AG09309 (cell line): ENCODE results near the gene SLC6A5.

Experiments
- DNase-seq: peaks from one replicate; pipeline ENCODE4 v3.0.0-alpha.2; 2010; ENCODE audit warnings: low read depth
- H3K4me3 ChIP-seq: 2 replicates; pipeline ENCODE4 v1.5.1; 2011; ENCODE audit warnings: mild to moderate bottlenecking, low read depth, low read length, moderate library complexity; ENCODE audit not compliant: control insufficient read depth
- CTCF ChIP-seq: IDR thresholded peaks from 2 replicates; pipeline ENCODE4 v1.5.1; 2011; ENCODE audit warnings: mild to moderate bottlenecking, low read depth, low read length, inconsistent platforms; ENCODE audit not compliant: insufficient read depth, control insufficient read depth; ENCODE audit errors: missing control alignments

Gene SLC6A5

GRCh38 chr11:20620988-20621387, 21.6 kb downstream of the SLC6A5 start:
- TF ChIP-seq CTCF, result no peak
- no peak overlapping the region for H3K4me3 ChIP-seq
- DNase-seq, result no peak

- no peak overlapping the region for H3K4me3 ChIP-seq
- no peak for TF ChIP-seq CTCF
- no peak for DNase-seq
Measured at GRCh38 chr11:20621679-20622078, 22.3 kb downstream of the SLC6A5 start.

GRCh38 chr11:20623252-20623651, 23.8 kb downstream of the SLC6A5 start:
- no peak overlapping the region for H3K4me3 ChIP-seq
- DNase-seq, result no peak
- no peak for TF ChIP-seq CTCF

- no peak for DNase-seq
- H3K4me3 ChIP-seq, result no peak overlapping the region
- TF ChIP-seq CTCF, result no peak
Measured at GRCh38 chr11:20626279-20626678, 26.9 kb downstream of the SLC6A5 start.

- DNase-seq, result no peak
- no peak for TF ChIP-seq CTCF
- no peak overlapping the region for H3K4me3 ChIP-seq
Measured at GRCh38 chr11:20627026-20627425, 27.6 kb downstream of the SLC6A5 start.

GRCh38 chr11:20627701-20628100, 28.3 kb downstream of the SLC6A5 start:
- DNase-seq, result no peak
- no peak for TF ChIP-seq CTCF
- no peak overlapping the region for H3K4me3 ChIP-seq
